ENCODE data around the gene HBS1L. TPM values are rescaled to one million over a fixed set of nuclear protein-coding genes. Genes with fewer than 3 reads are reported as not detected.

Gene HBS1L
- total RNA-seq, 4 donors from 2014 or later, result 30.1 to 55.1 (median 40.4) TPM

DNA sequence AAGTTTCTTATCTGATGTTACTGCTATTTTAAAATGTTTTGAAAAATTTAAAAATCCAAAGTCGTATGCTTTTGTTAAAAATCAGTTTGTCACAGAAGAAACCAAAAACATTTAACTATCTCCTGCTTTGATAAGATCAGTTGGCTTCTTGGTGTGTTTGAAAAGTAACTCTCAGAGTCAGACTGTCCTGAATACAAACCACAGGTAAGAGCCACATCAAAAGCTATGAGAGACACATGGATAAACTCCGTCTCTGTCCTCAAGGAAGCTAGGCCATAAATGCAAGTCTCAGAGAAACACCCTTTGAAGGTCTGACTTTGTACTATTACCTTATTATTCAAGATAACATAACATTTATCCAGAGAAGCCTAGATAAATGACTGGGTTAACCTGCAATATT lies 7.7 kb downstream of the HBS1L start:
- WGBS, 2 donors, result 45 to 68% methylated on average over 2 of the region's 2 CpGs
- TF ChIP-seq POLR2A (IDR thresholded peaks at IDR 0.05), result no peak
- TF ChIP-seq, protein P1, sequence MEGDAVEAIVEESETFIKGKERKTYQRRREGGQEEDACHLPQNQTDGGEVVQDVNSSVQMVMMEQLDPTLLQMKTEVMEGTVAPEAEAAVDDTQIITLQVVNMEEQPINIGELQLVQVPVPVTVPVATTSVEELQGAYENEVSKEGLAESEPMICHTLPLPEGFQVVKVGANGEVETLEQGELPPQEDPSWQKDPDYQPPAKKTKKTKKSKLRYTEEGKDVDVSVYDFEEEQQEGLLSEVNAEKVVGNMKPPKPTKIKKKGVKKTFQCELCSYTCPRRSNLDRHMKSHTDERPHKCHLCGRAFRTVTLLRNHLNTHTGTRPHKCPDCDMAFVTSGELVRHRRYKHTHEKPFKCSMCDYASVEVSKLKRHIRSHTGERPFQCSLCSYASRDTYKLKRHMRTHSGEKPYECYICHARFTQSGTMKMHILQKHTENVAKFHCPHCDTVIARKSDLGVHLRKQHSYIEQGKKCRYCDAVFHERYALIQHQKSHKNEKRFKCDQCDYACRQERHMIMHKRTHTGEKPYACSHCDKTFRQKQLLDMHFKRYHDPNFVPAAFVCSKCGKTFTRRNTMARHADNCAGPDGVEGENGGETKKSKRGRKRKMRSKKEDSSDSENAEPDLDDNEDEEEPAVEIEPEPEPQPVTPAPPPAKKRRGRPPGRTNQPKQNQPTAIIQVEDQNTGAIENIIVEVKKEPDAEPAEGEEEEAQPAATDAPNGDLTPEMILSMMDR (IDR thresholded peaks at IDR 0.05), result no peak
- intact Hi-C loops (cut with DNase I; ENCODE audit: low total_unique reads), result no loop called here
- H3K4me3 ChIP-seq (ENCODE audit: low read depth, poor library complexity, severe bottlenecking), result no peak overlapping the region
- no peak for DNase-seq (ENCODE audit: low spot score in 2 of 2)

DNA sequence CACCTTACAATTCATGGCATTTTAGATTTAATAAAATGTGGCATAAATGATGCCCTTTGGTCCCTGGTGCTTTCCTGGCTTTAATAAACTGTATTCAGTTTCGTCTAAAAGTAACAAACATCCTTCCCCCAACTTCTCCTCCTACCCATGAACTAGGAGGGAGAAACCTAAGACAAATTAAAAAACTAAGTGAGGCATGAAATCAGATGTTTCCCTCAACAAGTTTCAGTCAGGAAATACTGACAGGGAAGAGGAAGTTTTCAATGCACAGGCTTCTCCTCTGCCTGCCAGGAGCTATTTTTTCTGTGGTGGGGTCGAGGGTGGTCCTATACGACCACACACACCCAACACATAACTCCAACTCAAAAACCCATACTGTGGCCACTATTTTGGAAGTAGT lies 10.0 kb downstream of the HBS1L start:
- no peak for TF ChIP-seq POLR2A (IDR thresholded peaks at IDR 0.05)
- TF ChIP-seq, protein P1 (IDR thresholded peaks at IDR 0.05), result no peak
- no peak overlapping the region for H3K4me3 ChIP-seq (ENCODE audit: low read depth, poor library complexity, severe bottlenecking)
- no peak for DNase-seq (ENCODE audit: low spot score in 2 of 2)
- intact Hi-C loops (cut with DNase I; ENCODE audit: low total_unique reads), result no loop called here
- 64 to 65% methylated on average over 3 of the region's 3 CpGs for WGBS, 2 donors

DNA sequence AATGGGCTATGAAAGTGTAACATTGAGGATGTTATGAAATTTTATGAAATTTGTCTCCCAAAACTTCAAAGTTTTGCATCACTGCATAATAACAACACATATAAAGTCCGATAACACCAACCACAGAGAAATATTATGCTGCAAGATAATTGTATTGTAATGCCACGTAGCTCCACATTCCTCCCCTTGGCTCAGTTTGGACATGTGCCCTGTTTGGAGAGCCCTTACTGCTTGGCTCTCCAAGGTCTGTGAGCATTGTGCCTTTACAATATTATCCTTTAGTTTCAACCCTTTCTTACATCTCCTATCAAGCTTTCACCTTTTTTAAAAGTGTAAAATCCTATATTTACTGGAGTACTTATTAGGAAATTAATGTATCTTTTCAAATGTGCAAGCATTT lies 10.8 kb downstream of the HBS1L start:
- WGBS, 2 donors, result 69 to 81% methylated on average over 2 of the region's 2 CpGs
- H3K4me3 ChIP-seq (ENCODE audit: low read depth, poor library complexity, severe bottlenecking), result no peak overlapping the region
- TF ChIP-seq, protein P1 (IDR thresholded peaks at IDR 0.05), result no peak
- no peak for TF ChIP-seq POLR2A (IDR thresholded peaks at IDR 0.05)
- DNase-seq (ENCODE audit: low spot score in 2 of 2), result no peak
- intact Hi-C loops (cut with DNase I; ENCODE audit: low total_unique reads), result no loop called here

DNA sequence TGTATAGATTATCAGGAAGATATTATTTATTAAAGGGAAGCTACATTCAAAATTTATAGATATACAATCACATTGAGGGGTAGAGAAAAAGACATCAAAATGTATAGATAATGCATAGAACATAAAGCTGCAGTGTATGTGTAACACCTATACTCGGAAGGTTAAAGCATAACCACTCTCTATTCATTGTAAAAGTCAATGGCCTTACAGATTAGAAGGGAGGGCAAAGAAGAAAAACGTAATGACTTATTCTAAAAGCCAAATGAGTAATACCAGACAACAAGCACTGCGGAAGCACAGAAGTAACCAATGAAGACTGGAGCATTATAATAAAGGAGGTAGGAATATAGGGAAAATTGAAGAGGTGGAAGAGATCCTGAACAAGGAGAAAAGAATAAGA lies 11.3 kb downstream of the HBS1L start:
- WGBS, 2 donors, result 83 to 85% methylated on average over 3 of the region's 3 CpGs
- H3K4me3 ChIP-seq (ENCODE audit: low read depth, poor library complexity, severe bottlenecking), result no peak overlapping the region
- intact Hi-C loops (cut with DNase I; ENCODE audit: low total_unique reads), result no loop called here
- DNase-seq (ENCODE audit: low spot score in 2 of 2), result no peak
- no peak for TF ChIP-seq POLR2A (IDR thresholded peaks at IDR 0.05)
- TF ChIP-seq, protein P1 (IDR thresholded peaks at IDR 0.05), result no peak

DNA sequence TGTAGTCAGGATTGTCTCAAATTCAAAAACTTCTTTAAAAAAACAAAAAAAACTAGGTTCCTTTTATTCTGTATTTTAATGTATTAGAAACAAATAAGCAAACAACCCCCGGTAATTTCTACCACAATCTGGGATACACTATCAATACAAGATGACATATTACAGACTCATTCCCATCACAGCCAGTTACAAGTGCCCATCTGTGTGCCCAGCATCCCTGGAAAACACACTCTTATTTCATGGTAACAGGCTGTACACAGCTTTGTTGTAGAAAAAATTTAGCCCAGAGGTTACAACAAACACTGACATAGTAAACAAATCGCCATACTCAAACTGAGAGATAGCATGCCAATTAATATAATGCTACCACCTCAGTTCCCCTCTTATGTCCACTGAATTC lies 16.3 kb downstream of the HBS1L start:
- no peak for TF ChIP-seq POLR2A (IDR thresholded peaks at IDR 0.05)
- TF ChIP-seq, protein P1 (IDR thresholded peaks at IDR 0.05), result no peak
- WGBS, 2 donors, result 93 to 95% methylated on average over 2 of the region's 2 CpGs
- DNase-seq (ENCODE audit: low spot score in 2 of 2), result no peak
- intact Hi-C loops (cut with DNase I; ENCODE audit: low total_unique reads), result no loop called here
- no peak overlapping the region for H3K4me3 ChIP-seq (ENCODE audit: low read depth, poor library complexity, severe bottlenecking)

DNA sequence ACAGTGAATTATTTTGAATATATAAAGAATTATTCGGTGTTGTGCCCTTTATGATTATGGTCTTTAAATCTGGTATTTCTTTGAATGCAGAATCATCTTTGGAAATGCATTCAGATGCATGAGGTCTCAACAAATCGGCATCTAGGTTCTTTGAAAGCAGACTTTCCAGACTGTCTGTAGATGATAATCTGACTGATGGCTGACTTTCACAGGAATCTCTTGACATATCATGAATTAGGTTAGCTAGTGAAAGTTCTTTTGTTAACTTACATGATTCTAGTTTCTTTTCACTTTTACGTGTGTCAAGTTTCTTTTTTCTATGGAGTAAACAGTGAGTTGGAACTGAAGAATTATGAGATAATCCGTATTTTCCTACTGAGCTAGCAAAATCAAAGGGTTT lies 17.1 kb downstream of the HBS1L start:
- intact Hi-C loops (cut with DNase I; ENCODE audit: low total_unique reads), result no loop called here
- no peak overlapping the region for H3K4me3 ChIP-seq (ENCODE audit: low read depth, poor library complexity, severe bottlenecking)
- TF ChIP-seq, protein P1 (IDR thresholded peaks at IDR 0.05), result no peak
- TF ChIP-seq POLR2A (IDR thresholded peaks at IDR 0.05), result no peak
- 83 to 87% methylated on average over 4 of the region's 4 CpGs for WGBS, 2 donors
- DNase-seq (ENCODE audit: low spot score in 2 of 2), result no peak
